Fibroblast of the aortic adventitia (primary cell): Measurements from ENCODE around the gene ZNF672. TPM values are rescaled to one million over a fixed set of nuclear protein-coding genes. Genes with fewer than 3 reads are reported as not detected.

ENCODE experiments used
- DNase-seq: peaks from one replicate; pipeline ENCODE4 v3.0.0-alpha.2; 2010; ENCODE audit warnings: low read depth
- H3K4me3 ChIP-seq: 2 replicates; pipeline ENCODE4 v1.5.1; 2011; ENCODE audit warnings: low read depth, mild to moderate bottlenecking, control low read depth, low read length, moderate library complexity
- total RNA-seq: library from RNA; depleted of rRNA; stranded (reverse); fragments of >200 nt; gene quantifications from 2 replicates; pipeline ENCODE4 v1.2.3, GENCODE V29; 2012; ENCODE audit warnings: low replicate concordance
- TF ChIP-seq, protein P1 (sequence below): IDR thresholded peaks from 2 replicates; pipeline ENCODE4 v1.5.1; 2011; ENCODE audit warnings: mild to moderate bottlenecking, low read length, control low read depth, inconsistent platforms; ENCODE audit not compliant: insufficient read depth

ZNF672 gene
- total RNA-seq, 1 donor, result 12.9 TPM

GRCh38 chr1:248821101-248821500, 16.9 kb upstream of the ZNF672 start:
- H3K4me3 ChIP-seq, result peak overlapping the region; percentile 5
- TF ChIP-seq, protein P1, sequence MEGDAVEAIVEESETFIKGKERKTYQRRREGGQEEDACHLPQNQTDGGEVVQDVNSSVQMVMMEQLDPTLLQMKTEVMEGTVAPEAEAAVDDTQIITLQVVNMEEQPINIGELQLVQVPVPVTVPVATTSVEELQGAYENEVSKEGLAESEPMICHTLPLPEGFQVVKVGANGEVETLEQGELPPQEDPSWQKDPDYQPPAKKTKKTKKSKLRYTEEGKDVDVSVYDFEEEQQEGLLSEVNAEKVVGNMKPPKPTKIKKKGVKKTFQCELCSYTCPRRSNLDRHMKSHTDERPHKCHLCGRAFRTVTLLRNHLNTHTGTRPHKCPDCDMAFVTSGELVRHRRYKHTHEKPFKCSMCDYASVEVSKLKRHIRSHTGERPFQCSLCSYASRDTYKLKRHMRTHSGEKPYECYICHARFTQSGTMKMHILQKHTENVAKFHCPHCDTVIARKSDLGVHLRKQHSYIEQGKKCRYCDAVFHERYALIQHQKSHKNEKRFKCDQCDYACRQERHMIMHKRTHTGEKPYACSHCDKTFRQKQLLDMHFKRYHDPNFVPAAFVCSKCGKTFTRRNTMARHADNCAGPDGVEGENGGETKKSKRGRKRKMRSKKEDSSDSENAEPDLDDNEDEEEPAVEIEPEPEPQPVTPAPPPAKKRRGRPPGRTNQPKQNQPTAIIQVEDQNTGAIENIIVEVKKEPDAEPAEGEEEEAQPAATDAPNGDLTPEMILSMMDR, result no peak
- peak; percentile 76 for DNase-seq

- TF ChIP-seq, protein P1, result no peak
- no peak for DNase-seq
- peak overlapping the region; percentile 9 for H3K4me3 ChIP-seq
These were observed 16.4 kb upstream of the ZNF672 start for GRCh38 chr1:248821641-248822040.

DNA sequence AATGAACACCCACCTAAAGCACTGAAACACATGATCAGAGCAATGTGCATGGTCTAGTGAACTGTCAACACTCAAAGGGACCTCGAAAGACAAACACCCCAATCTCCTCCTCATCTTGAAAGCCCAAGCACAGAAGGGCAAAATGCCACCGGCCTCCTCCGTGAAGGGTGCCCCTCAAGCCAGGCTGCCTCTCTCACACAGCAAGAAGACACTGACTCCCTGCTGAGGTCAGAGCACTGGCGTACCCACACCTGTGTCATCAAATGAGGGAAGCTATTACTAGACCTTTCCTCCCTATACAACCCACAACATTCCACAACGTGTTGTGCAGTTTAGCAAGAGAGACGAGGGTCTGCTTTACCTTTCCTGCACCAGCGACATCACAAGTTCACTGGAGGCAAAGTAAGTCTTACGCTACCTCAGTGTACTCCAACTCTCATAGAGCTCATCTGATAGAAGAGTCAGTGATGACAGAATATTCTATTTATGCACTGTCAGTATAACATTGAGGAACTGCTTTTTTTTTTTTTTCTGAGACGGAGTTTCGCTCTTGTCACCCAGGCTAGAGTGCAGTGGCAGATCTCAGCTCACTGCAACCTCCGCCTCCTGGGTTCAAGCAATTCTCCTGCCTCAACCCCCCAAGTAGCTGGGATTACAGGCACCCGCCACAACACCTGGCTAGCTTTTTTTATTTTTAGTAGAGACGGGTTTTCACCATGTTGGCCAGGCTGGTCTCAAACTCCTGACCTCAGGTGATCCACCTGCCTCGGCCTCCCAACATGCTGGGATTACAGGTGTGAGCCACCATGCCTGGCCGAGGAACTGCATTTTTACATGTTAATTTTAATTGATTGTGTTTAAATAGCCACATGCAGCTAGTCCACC, 15.6 kb upstream of the ZNF672 start:
- DNase-seq, result no peak
- TF ChIP-seq, protein P1, result no peak
- peak overlapping the region; percentile 53 for H3K4me3 ChIP-seq

DNA sequence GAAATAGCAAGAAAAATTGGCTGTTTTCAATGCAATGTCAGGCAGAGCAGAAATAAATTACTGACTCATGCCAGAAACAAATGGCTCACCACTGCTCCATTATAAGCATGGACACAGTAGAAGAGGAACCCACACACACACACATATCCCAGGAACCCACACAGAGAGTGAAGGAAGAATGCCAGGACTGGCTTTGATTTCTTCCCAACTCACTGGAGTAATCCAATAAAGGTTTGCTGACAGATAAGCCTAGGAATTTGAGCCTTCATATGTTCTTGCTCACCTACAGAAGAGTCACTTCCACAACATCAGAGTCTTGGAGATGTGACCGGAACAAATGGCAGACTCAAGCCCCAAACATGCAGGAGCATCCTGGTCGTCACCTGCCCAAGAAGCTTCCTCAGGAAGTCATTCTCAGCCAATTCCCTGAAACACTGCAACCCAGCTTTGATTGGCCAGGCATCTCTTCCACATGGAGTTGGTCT, 14.5 kb upstream of the ZNF672 start:
- DNase-seq, result peak; percentile 92
- peak overlapping the region; percentile 100 for H3K4me3 ChIP-seq
- TF ChIP-seq, protein P1, result no peak

- H3K4me3 ChIP-seq, result peak overlapping the region; percentile 100
- TF ChIP-seq, protein P1, result no peak
- no peak for DNase-seq
These were observed 13.7 kb upstream of the ZNF672 start for GRCh38 chr1:248824301-248824700.

GRCh38 chr1:248824701-248825100, 13.3 kb upstream of the ZNF672 start:
- H3K4me3 ChIP-seq, result peak overlapping the region; percentile 100
- DNase-seq, result no peak
- TF ChIP-seq, protein P1, result no peak
